GM12878 (cell line): ENCODE measurements around the gene GBA2. TPM values are rescaled to one million over a fixed set of nuclear protein-coding genes. Genes with fewer than 3 reads are reported as not detected.

Source experiments
- ATAC-seq: fragments of 200-7000 bp; cut with Tn5 transposase; 3 replicates; pipeline ENCODE4 v1.9.1; 2020; ENCODE audit warnings: mild to moderate bottlenecking, moderate library complexity
- BruUV-seq: library from RNA; stranded (reverse); fragments of 400-500 nt; replicated peaks from 2 replicates; lab custom pipeline; 2021; lab: Mats Ljungman, UMichigan
- CTCF ChIA-PET: fragments of 300-600 bp; sonication (Branson Sonifier 250); formaldehyde crosslinking; extraction: SDS; loops from one replicate; lab custom pipeline; 2021; ENCODE audit warnings: inconsistent platforms; lab: Yijun Ruan, JAX
- POLR2A ChIA-PET: fragments of 350-600 bp; formaldehyde crosslinking; extraction: SDS; loops from one replicate; lab custom pipeline; 2021; ENCODE audit warnings: inconsistent platforms; lab: Charles Lee
- RAD21 ChIA-PET: fragments of 300-600 bp; sonication (Branson Sonifier 250); formaldehyde crosslinking; loops from one replicate; lab custom pipeline; 2023; ENCODE audit warnings: antibody characterized with exemption; ENCODE audit not compliant: unreplicated experiment; lab: Charles Lee
- SMC1A ChIA-PET: fragments of 300-600 bp; sonication (Branson Sonifier 250); formaldehyde crosslinking; loops from one replicate; lab custom pipeline; 2023; ENCODE audit not compliant: unreplicated experiment, uncharacterized antibody; lab: Charles Lee
- DNase-seq: peaks from one replicate; pipeline ENCODE4 v3.0.0-alpha.2; 2011; ENCODE audit warnings: low read depth, low spot score
- FAIRE-seq: peaks from 3 replicates; lab custom pipeline; 2011; peaks lifted over from hg19 to GRCh38; lab: Jason Lieb, UNC
- H2AFZ ChIP-seq: 2 replicates; pipeline ENCODE4 v1.6.0; 2011; ENCODE audit warnings: low read depth, low read length, control low read depth; ENCODE audit not compliant: control insufficient read depth
- H3K27ac ChIP-seq: 2 replicates; pipeline ENCODE4 v1.5.1; 2011; ENCODE audit warnings: control low read depth; ENCODE audit not compliant: control insufficient read depth, insufficient read depth
- H3K27me3 ChIP-seq, 2 experiments: replicated peaks in 1 of 2; 2 replicates each; pipeline versions ENCODE4 v1.6.0 to v1.6.1; 2011; ENCODE audit warnings: low read length in 1 of 2; ENCODE audit not compliant: control insufficient read depth in 2 of 2, insufficient read depth in 2 of 2
- H3K36me3 ChIP-seq, 2 experiments: 2 replicates each; pipeline ENCODE4 v1.5.1; 2011; ENCODE audit warnings: low read length in 1 of 2; ENCODE audit not compliant: control insufficient read depth in 2 of 2, insufficient read depth in 2 of 2
- H3K4me1 ChIP-seq: 2 replicates; pipeline ENCODE4 v1.6.1; 2011; ENCODE audit warnings: mild to moderate bottlenecking, low read length, moderate library complexity, mixed read lengths; ENCODE audit not compliant: control insufficient read depth, insufficient read depth
- H3K4me2 ChIP-seq: 2 replicates; pipeline ENCODE4 v1.6.0; 2011; ENCODE audit warnings: control low read depth; ENCODE audit not compliant: control insufficient read depth, insufficient read depth
- H3K4me3 ChIP-seq: fragments of 200-600 bp; sonication (generic); 2 replicates; pipeline ENCODE4 v1.5.1; 2016
- H3K79me2 ChIP-seq: 2 replicates; pipeline ENCODE4 v1.6.0; 2011; ENCODE audit warnings: low read length; ENCODE audit not compliant: control insufficient read depth, insufficient read depth
- H3K9ac ChIP-seq: 2 replicates; pipeline ENCODE4 v1.8.0; 2011; ENCODE audit warnings: low read length, control low read depth, mixed read lengths; ENCODE audit not compliant: control insufficient read depth, insufficient read depth
- H3K9me3 ChIP-seq: replicated peaks from 3 replicates; pipeline ENCODE4 v1.5.1; 2011; ENCODE audit warnings: mild to moderate bottlenecking, low read length; ENCODE audit not compliant: control insufficient read depth, insufficient read depth
- H4K20me1 ChIP-seq: 2 replicates; pipeline ENCODE4 v1.6.0; 2011; ENCODE audit not compliant: control insufficient read depth, insufficient read depth
- ASH2L ChIP-seq: fragments of 300-600, 200-600 bp; sonication (generic); IDR thresholded peaks from 2 replicates; pipeline ENCODE4 v1.6.1; 2017; ENCODE audit warnings: low read depth, mild to moderate bottlenecking, borderline replicate concordance
- CTCF ChIP-seq, 3 experiments: IDR thresholded peaks in 2 of 3; conservative IDR thresholded peaks in 1 of 3; 2 replicates each; pipeline ENCODE4 v1.5.1; 2011; ENCODE audit warnings: low read depth in 3 of 3, low read length in 3 of 3, mild to moderate bottlenecking in 3 of 3, control low read depth in 2 of 3, moderate library complexity in 2 of 3, inconsistent platforms in 1 of 3, mixed read lengths in 1 of 3; ENCODE audit not compliant: control insufficient read depth in 2 of 3, insufficient read depth in 1 of 3; ENCODE audit errors: extremely low read depth in 1 of 3
- EP300 ChIP-seq, 2 experiments: fragments of 150-350 bp in 1 of 2; IDR thresholded peaks; 2 replicates each; pipeline ENCODE4 v1.6.1; 2011 to 2012; ENCODE audit warnings: low read depth in 2 of 2, low read length in 2 of 2, borderline replicate concordance in 1 of 2, improper control_type of control experiment in 1 of 2, inconsistent platforms in 1 of 2; ENCODE audit not compliant: control insufficient read depth in 1 of 2
- KDM1A ChIP-seq: fragments of 200-600 bp; sonication (generic); IDR thresholded peaks from 2 replicates; pipeline ENCODE4 v1.6.1; 2016; ENCODE audit warnings: borderline replicate concordance
- MYB ChIP-seq: fragments of 150-350 bp; IDR thresholded peaks from 2 replicates; pipeline ENCODE4 v1.6.1; 2014; ENCODE audit warnings: mild to moderate bottlenecking, low read depth, low read length, borderline replicate concordance
- MYC ChIP-seq: IDR thresholded peaks from 2 replicates; pipeline ENCODE4 v1.6.1; 2011; ENCODE audit warnings: mild to moderate bottlenecking, low read length, moderate library complexity, inconsistent platforms; ENCODE audit not compliant: insufficient read depth, insufficient replicate concordance, insufficient read length, severe bottlenecking
- RAD21 ChIP-seq: IDR thresholded peaks from 2 replicates; pipeline ENCODE4 v1.6.1; 2011; ENCODE audit warnings: mild to moderate bottlenecking, low read depth, low read length, moderate library complexity; ENCODE audit not compliant: insufficient read depth
- RB1 ChIP-seq: fragments of 450-650 bp; formaldehyde crosslinking; IDR thresholded peaks from 2 replicates; pipeline ENCODE4 v1.6.1; 2017; ENCODE audit warnings: mild to moderate bottlenecking, borderline replicate concordance
- RFX5 ChIP-seq: IDR thresholded peaks from 2 replicates; pipeline ENCODE4 v1.6.1; 2011; ENCODE audit warnings: low read depth, low read length, improper control_type of control experiment
- SMARCA5 ChIP-seq: fragments of 450-650 bp; IDR thresholded peaks from 2 replicates; pipeline ENCODE4 v1.6.1; 2017; ENCODE audit warnings: mild to moderate bottlenecking
- SP1 ChIP-seq: IDR thresholded peaks from one replicate; pipeline ENCODE4 v1.6.1; 2011; ENCODE audit warnings: low read depth, low read length
- ZBED1 ChIP-seq: IDR thresholded peaks from 2 replicates; pipeline ENCODE4 v1.6.1; 2016; ENCODE audit warnings: borderline replicate concordance
- WGBS: methylation state at CpG from one replicate; pipeline ENCODE4 v1.1.6; 2016; ENCODE audit warnings: low lambda C conversion rate; ENCODE audit not compliant: insufficient replicate concordance, insufficient coverage; ENCODE audit errors: missing lambda C conversion rate; 5-methylcytosine and 5-hydroxymethylcytosine counted together
- in situ Hi-C: fragments of 300-500 bp; cut with MboI; formaldehyde crosslinking; loops from 9 replicates; pipeline ENCODE4 v1.14.3; 2018; ENCODE audit warnings: mixed read lengths
- intact Hi-C: fragments of 100-400 bp; cut with micrococcal nuclease; formaldehyde crosslinking; loops from one replicate; pipeline ENCODE4 v1.14.2; 2022; ENCODE audit not compliant: unreplicated experiment
- polyA plus RNA-seq, 11 experiments: library from polyadenylated mRNA; depleted of rRNA in 4 of 11; unstranded in 6 of 11; stranded (reverse) in 5 of 11; fragments of >200 nt; fragmentation: Nextera tagmentation in 4 of 11; fragmentation: Illumina TruSeq in 1 of 11; extraction: Ambion mirVana in 4 of 11; extraction: Trizol in 1 of 11; gene quantifications; 1 replicate in 1 of 11; 2 replicates in 10 of 11; pipeline versions ENCODE4 v1.2.1 to v1.2.3, GENCODE V29; 2011 to 2016; ENCODE audit warnings: inconsistent platforms in 2 of 11, missing spikeins in 2 of 11, low read depth in 1 of 11
- total RNA-seq, 4 experiments: library from RNA; depleted of rRNA in 3 of 4; stranded (reverse); fragments of >200 nt in 3 of 4; fragmentation: Illumina TruSeq in 1 of 4; extraction: Trizol in 1 of 4; gene quantifications; 2 replicates each; pipeline versions ENCODE4 v1.2.1 to v1.2.3, GENCODE V29; 2013 to 2021
- TF ChIP-seq, protein P1 (sequence below): fragments of 450-650 bp; IDR thresholded peaks from 2 replicates; pipeline ENCODE4 v1.6.1; 2018; ENCODE audit warnings: borderline replicate concordance, mild to moderate bottlenecking; ENCODE audit not compliant: partially characterized antibody

The GBA2 gene
- total and polyA plus RNA-seq, 10 of the 15 experiments (the other 5 are each of a cell fraction or from before 2014, with no cell fraction given) = 15.3 to 45.1 (median 29.1) TPM

GRCh38 chr9:35696520-35697215 lies 52.4 kb downstream of the GBA2 start:
- POLR2A ChIA-PET = interaction anchor here (1.0 to 2.2 kb wide), 9 partner anchors 8 to 51 kb away, joined by 3 to 11 read pairs (median 6); partner anchors contain the start of genes ARHGEF39 and TLN1
- TF ChIP-seq SMARCA5 (peak; percentile 50; the same call in 1 of the 2 replicates), ASH2L (no peak), CTCF (IDR thresholded peaks at IDR 0.05 in 2 of 3, conservative IDR thresholded peaks at IDR 0.05 in 1 of 3; ENCODE audit: control insufficient read depth in 2 of 3, extremely low read depth in 1 of 3, insufficient read depth in 1 of 3, low read depth in 3 of 3, low read length in 3 of 3) (peak; percentile 78 to 98 (median 97)), MYB (no peak), SP1 (no peak), EP300 (IDR thresholded peaks at IDR 0.05; ENCODE audit: borderline replicate concordance in 1 of 2, control insufficient read depth in 1 of 2, low read depth in 2 of 2, low read length in 2 of 2) (no peak), ZBED1 (no peak), RAD21 (peak; percentile 61), RB1 (0 out of 2 replicates have a peak, but pooled peaks have one; percentile 49), RFX5 (no peak), KDM1A (no peak), MYC (no peak)
- TF ChIP-seq, protein P1, sequence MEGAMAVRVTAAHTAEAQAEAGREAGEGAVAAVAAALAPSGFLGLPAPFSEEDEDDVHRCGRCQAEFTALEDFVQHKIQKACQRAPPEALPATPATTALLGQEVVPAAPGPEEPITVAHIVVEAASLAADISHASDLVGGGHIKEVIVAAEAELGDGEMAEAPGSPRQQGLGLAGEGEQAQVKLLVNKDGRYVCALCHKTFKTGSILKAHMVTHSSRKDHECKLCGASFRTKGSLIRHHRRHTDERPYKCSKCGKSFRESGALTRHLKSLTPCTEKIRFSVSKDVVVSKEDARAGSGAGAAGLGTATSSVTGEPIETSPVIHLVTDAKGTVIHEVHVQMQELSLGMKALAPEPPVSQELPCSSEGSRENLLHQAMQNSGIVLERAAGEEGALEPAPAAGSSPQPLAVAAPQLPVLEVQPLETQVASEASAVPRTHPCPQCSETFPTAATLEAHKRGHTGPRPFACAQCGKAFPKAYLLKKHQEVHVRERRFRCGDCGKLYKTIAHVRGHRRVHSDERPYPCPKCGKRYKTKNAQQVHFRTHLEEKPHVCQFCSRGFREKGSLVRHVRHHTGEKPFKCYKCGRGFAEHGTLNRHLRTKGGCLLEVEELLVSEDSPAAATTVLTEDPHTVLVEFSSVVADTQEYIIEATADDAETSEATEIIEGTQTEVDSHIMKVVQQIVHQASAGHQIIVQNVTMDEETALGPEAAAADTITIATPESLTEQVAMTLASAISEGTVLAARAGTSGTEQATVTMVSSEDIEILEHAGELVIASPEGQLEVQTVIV = no peak

More at GRCh38 chr9:35696520-35697215, 52.4 kb downstream of the GBA2 start:
- FAIRE-seq (peak; percentile 97), DNase-seq (no peak), ATAC-seq (peak; percentile 99)
- CTCF ChIA-PET = interaction anchor here (0.6 to 15.2 kb wide), 54 partner anchors 9 to 495 kb away, joined by 3 to 227 read pairs (median 6); partner anchors contain the start of genes ARHGEF39, CA9, CCDC107 and CREB3
- Histone ChIP-seq H3K27me3 (no peaks in the 10 kb centered on the region), H3K4me3 (no peak overlapping the region), H3K9ac (no peak overlapping the region), H3K9me3 (no peaks in the 10 kb centered on the region), H3K79me2 (no peaks in the 10 kb centered on the region), H3K36me3 (peaks cover 32 to 48% of the 10 kb centered on the region in 2 experiments), H2AFZ (no peak overlapping the region), H3K4me1 (no peaks in the 10 kb centered on the region), H3K27ac (no peak overlapping the region), H4K20me1 (no peaks in the 10 kb centered on the region), H3K4me2 (no peak overlapping the region)
- intact Hi-C loops = loop anchor here (1.0 kb wide), 2 partner anchors 33 to 92 kb away; no protein-coding TSS in a partner anchor
- RAD21 ChIA-PET = interaction anchor here (0.7 to 2.8 kb wide), 27 partner anchors 10 to 186 kb away, joined by 3 to 25 read pairs (median 5); partner anchors contain the start of genes ARHGEF39, CCDC107, CREB3 and RGP1
- BruUV-seq = no TSS peak
- SMC1A ChIA-PET = interaction anchor here (0.6 to 5.1 kb wide), 26 partner anchors 9 to 185 kb away, joined by 3 to 65 read pairs (median 4); partner anchors contain the start of genes ARHGEF39, CCDC107, GBA2 and HINT2
- in situ Hi-C loops = no loop called here
- 32% methylated on average over 9 of the region's 9 CpGs for WGBS
